ENCODE measurements around the gene ARL13A.

DNA sequence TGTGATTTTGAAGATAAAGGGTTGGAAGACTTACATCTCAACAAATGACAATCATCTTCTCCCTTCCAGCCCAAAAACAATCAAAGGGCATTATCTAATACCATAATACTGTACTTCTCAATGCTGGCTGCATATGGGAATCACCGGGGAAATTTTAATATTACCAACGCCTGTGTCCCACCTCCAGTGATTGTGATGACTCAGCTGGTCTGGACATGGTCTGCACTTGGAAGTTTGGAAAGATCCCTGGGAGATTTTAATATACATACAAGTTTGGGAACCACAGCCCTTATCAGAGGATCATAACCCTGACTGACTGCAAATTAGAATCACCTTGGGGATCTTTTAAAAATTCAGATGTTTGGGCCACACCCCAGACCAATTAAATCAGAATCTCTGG lies 29.9 kb downstream of the ARL13A start:
- TF ChIP-seq POLR2A (IDR thresholded peaks at IDR 0.05; ENCODE audit: low read length) = no peak
- TF ChIP-seq GATA1 (IDR thresholded peaks at IDR 0.05; ENCODE audit: low read depth, low read length) = no peak
